ENCODE results near the gene PPP4R2.
"Not testable (repeated sequence)": the region's sequence is repeated elsewhere in the genome, so short reads cannot be mapped to it uniquely, and the experiment has no call there.

Gene PPP4R2

GRCh38 chr3:72977060-72977808 is 19.4 kb upstream of the PPP4R2 start:
- peak; percentile 5 for DNase-seq

- DNase-seq = no peak
Observed at GRCh38 chr3:72982609-72983366, 13.8 kb upstream of the PPP4R2 start.

DNA sequence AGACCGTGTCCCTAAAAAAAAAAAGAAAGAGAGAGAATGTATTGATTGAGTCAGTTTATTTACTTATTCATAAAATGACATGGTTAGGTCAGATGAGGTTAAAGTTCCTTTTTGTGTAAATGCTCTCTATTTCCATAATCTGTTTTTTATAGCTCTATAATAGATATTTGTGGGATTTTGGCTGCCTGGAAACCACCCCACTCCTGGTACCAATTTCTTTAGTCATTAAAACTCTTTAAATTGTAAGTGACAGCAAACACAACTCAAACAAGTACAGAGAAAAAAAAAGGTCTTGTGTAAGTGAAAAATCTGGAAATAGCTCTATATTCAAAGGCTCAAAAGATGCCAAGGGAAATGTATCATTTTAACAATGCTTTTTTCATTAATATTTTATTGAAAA is 11.0 kb upstream of the PPP4R2 start:
- no peak for DNase-seq

- DNase-seq = no peak
Observed at GRCh38 chr3:72990701-72991395, 5.8 kb upstream of the PPP4R2 start.

GRCh38 chr3:72991522-72991921 is 5.1 kb upstream of the PPP4R2 start:
- no peak for DNase-seq

DNA sequence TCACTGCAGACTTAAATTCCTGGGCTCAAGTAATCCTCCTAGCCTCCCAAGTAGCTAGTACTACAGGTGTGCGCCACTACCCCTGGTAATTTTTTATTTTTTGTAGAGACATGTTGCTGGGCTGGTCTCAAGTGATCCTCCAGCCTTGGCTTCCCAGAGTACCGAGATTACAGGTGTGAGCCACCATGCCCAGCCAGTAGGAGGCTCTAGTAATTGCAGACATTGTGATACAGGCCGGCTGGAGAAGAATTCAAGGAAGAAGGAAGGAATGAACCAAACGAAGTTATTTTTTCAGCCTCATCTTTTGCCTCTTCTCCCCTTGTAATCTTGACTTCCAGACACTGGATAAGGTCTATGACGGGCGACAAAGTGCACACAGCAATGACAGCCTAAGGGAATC is 3.2 kb upstream of the PPP4R2 start:
- no peak for DNase-seq

DNA sequence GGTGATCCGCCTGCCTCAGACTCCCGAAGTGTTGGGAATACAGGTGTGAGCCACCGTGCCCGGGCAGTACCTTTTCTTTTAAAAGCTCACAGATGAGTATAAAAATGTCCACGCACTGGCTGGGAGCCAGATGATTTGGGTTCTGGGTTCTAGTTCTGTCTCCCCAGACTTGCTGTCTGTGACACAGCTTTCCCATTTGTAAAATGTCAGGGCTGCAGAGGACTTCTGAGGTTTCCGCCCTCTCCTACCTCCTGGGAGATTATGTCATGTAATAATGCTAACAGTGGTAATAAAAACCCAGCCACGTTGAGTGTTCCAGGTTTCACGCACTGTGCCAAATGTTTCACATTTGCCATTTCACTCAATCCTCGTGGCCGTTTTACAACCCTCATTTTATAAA is 1.3 kb upstream of the PPP4R2 start:
- no peak for DNase-seq

GRCh38 chr3:72996121-72996472 is 514 bp upstream of the PPP4R2 start:
- no peak for DNase-seq

DNA sequence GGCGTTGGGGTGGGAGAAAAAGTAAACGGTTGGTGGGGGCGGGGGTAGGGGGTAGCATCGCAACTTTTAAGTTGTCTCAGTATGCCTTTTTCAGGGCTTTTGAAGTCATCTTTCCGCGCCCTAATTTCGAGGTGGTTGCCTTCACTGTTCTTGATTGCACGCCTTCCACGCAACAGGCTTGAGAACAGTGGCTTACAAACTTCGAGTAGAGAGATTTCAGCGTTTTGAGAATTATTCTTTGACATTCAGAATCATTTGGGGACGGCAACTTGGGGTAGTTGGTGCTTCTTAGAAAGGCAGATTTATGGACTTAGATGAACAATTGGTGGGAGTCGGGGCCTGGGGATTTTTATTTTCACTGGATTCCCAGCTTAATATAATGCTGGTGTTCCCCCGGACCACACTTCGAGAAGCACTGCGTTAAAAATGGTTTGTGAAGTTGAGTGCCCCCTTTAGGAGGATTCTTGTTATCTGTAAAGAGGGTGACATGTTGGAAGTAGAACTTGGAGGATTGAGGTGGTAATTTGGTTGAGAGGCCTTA is 880 bp downstream of the PPP4R2 start:
- peak; percentile 69 for DNase-seq

GRCh38 chr3:72998466-72998865 is 1.9 kb downstream of the PPP4R2 start:
- no peak for DNase-seq

DNA sequence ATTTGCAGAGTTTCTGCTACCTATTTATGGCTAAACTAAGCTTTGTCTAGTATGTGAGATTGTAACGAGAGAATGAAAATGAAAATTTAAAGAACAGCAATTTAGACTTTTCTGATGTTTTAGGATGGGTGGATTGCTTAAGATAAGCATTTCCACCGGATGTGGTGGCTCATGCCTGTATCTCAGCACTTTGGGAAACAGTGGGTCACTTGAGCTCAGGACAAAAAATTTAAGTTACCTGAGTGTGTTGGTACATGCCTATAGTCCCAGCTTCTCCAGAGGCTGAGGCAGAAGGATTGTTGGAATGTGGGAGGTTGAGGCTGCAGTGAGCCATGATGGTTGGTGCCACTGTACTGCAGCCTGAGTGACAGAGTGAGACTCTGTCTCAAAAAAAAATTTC is 3.3 kb downstream of the PPP4R2 start:
- DNase-seq = peak; percentile 14

DNA sequence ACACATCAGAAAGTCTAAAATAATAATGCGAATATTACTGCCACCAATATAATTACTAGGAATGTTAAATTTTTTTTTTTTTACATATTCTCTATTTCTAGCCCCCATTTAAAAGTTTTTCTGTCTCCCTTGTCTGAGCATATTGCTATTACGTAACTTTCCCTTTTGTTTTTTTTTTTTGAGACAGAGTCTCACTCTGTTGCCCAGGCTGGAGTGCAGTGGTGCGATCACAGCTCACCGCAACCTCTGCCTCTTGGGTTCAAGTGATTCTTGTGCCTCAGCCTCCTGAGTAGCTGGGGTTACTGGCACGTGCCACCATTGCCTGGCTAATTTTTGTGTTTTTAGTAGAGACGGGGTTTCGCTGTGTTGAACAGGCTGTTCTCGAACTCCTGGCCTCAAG is 6.4 kb downstream of the PPP4R2 start:
- DNase-seq = not testable (repeated sequence)

GRCh38 chr3:73004316-73004715 is 7.7 kb downstream of the PPP4R2 start:
- DNase-seq = no peak

GRCh38 chr3:73007992-73008712 is 11.5 kb downstream of the PPP4R2 start:
- no peak for DNase-seq

GRCh38 chr3:73009008-73009407 is 12.4 kb downstream of the PPP4R2 start:
- no peak for DNase-seq

GRCh38 chr3:73009750-73010149 is 13.1 kb downstream of the PPP4R2 start:
- no peak for DNase-seq

DNA sequence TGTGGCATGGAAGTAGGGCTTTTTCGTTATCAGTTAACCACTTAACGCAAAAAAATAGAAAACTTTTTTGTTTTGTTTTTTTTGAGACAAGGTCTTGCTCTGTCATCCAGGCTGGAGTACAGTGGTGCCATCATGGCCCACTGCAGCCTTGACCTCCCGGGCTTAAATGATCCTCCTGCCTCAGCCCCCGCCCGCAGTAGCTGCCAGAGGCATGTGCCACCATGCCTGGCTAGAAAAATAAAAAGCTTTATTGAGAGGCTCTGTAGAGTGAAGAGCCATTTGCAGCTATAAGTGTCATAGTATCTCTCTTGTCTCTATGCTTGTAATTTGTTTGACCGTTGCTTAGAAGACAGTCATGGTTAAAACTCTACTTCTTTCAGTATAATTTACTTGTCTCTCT is 13.5 kb downstream of the PPP4R2 start:
- no peak for DNase-seq

- no peak for DNase-seq
Observed at GRCh38 chr3:73018298-73018697, 21.7 kb downstream of the PPP4R2 start.

GRCh38 chr3:73018790-73019441 is 22.3 kb downstream of the PPP4R2 start:
- DNase-seq = no peak

GRCh38 chr3:73021301-73021835 is 24.8 kb downstream of the PPP4R2 start:
- no peak for DNase-seq

DNA sequence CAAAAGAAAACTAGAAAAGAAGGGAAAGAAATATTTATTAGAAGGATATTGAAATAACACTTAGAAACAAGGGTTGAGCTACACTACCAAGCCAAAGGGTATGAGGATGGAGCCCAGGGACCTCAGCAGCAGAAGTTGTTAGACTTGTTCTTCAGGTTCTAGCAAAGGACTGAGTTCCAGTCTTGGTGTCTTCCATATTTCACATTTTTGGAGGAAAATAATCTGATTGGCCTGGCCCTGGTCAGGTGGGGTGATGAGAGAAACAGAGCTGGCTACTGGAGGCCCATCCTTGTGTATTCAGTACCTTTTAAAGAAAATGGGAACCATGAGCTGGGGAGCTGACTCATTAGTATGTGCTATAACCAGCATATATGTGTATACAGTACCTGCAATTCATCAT is 28.2 kb downstream of the PPP4R2 start:
- DNase-seq = no peak

- no peak for DNase-seq
Observed at GRCh38 chr3:73026111-73026759, 29.6 kb downstream of the PPP4R2 start.
